Trophoblast cell (in vitro differentiated cells and primary cell): ENCODE measurements around the gene DAAM2.
A peak's percentile ranks its signal among the peaks of the same experiment; 100 is the strongest.

Experiments used
- DNase-seq, 2 donors: peaks; one replicate each; pipeline ENCODE4 v3.0.0-alpha.2; 2016
- H2AFZ ChIP-seq: 2 replicates; pipeline ENCODE4 v1.6.1; 2013; ENCODE audit warnings: low read length, moderate library complexity, mild to moderate bottlenecking; ENCODE audit not compliant: insufficient read depth, poor library complexity
- H2AK5ac ChIP-seq: 2 replicates; pipeline ENCODE4 v1.6.1; 2013; ENCODE audit warnings: mild to moderate bottlenecking, low read length
- H2BK120ac ChIP-seq: 2 replicates; pipeline ENCODE4 v1.6.1; 2013; ENCODE audit warnings: low read length, mild to moderate bottlenecking, moderate library complexity; ENCODE audit not compliant: insufficient read depth, poor library complexity
- H2BK12ac ChIP-seq: 2 replicates; pipeline ENCODE4 v1.6.1; 2013; ENCODE audit warnings: mild to moderate bottlenecking, low read length, moderate library complexity
- H2BK5ac ChIP-seq: 2 replicates; pipeline ENCODE4 v1.6.1; 2013; ENCODE audit warnings: low read length, low read depth, moderate library complexity, mild to moderate bottlenecking; ENCODE audit not compliant: poor library complexity
- H3K14ac ChIP-seq: 2 replicates; pipeline ENCODE4 v1.6.1; 2013; ENCODE audit warnings: mild to moderate bottlenecking, low read length
- H3K18ac ChIP-seq: 2 replicates; pipeline ENCODE4 v1.6.1; 2013; ENCODE audit warnings: mild to moderate bottlenecking, low read length
- H3K23ac ChIP-seq: 2 replicates; pipeline ENCODE4 v1.6.1; 2013; ENCODE audit warnings: low read length
- H3K27ac ChIP-seq: 2 replicates; pipeline ENCODE4 v1.5.1; 2013; ENCODE audit warnings: low read depth, mild to moderate bottlenecking, inconsistent platforms, low read length, moderate library complexity
- H3K27me3 ChIP-seq: 2 replicates; pipeline ENCODE4 v1.6.1; 2013; ENCODE audit warnings: inconsistent platforms, mild to moderate bottlenecking, low read length, moderate library complexity; ENCODE audit not compliant: insufficient read depth
- H3K36me3 ChIP-seq, 2 experiments: 1 replicate in 1 of 2; 2 replicates in 1 of 2; pipeline ENCODE4 v1.6.1; 2013; ENCODE audit warnings: low read length in 2 of 2, mild to moderate bottlenecking in 2 of 2, moderate library complexity in 1 of 2; ENCODE audit not compliant: insufficient read depth in 2 of 2, control insufficient read depth in 1 of 2
- H3K4ac ChIP-seq: 2 replicates; pipeline ENCODE4 v1.6.1; 2013; ENCODE audit warnings: low read depth, mild to moderate bottlenecking, low read length, moderate library complexity
- H3K4me1 ChIP-seq, 2 experiments: 1 replicate in 1 of 2; 2 replicates in 1 of 2; pipeline ENCODE4 v1.6.1; 2013; ENCODE audit warnings: low read length in 2 of 2, mild to moderate bottlenecking in 2 of 2, moderate library complexity in 1 of 2; ENCODE audit not compliant: insufficient read depth in 2 of 2, control insufficient read depth in 1 of 2
- H3K4me2 ChIP-seq: 2 replicates; pipeline ENCODE4 v1.6.1; 2013; ENCODE audit warnings: inconsistent platforms, mild to moderate bottlenecking, low read length, moderate library complexity
- H3K4me3 ChIP-seq: 2 replicates; pipeline ENCODE4 v1.5.1; 2013; ENCODE audit warnings: mild to moderate bottlenecking, low read depth, low read length, inconsistent platforms
- H3K79me1 ChIP-seq: one replicate; pipeline ENCODE4 v1.6.1; 2013; ENCODE audit warnings: low read length
- H3K79me2 ChIP-seq: 2 replicates; pipeline ENCODE4 v1.6.1; 2013; ENCODE audit warnings: low read length, mild to moderate bottlenecking; ENCODE audit not compliant: control insufficient read depth, insufficient read depth, poor library complexity
- H3K9ac ChIP-seq: 2 replicates; pipeline ENCODE4 v1.6.1; 2013; ENCODE audit warnings: mild to moderate bottlenecking, low read length
- H3K9me3 ChIP-seq: 2 replicates; pipeline ENCODE4 v1.6.1; 2013; ENCODE audit warnings: low read depth, mild to moderate bottlenecking, control low read depth, inconsistent platforms, low read length; ENCODE audit not compliant: insufficient read depth
- H4K12ac ChIP-seq: 2 replicates; pipeline ENCODE4 v1.6.1; 2013; ENCODE audit warnings: low read depth, mild to moderate bottlenecking, low read length, moderate library complexity
- H4K8ac ChIP-seq: 2 replicates; pipeline ENCODE4 v1.6.1; 2013; ENCODE audit warnings: low read depth, mild to moderate bottlenecking, low read length, moderate library complexity
- H4K91ac ChIP-seq: one replicate; pipeline ENCODE4 v1.6.1; 2013; ENCODE audit warnings: low read depth, mild to moderate bottlenecking, low read length, moderate library complexity
- WGBS: extraction: QIAGEN DNeasy Blood & Tissue Kit; methylation state at CpG from one replicate; pipeline ENCODE4 v1.1.7; 2013; ENCODE audit warnings: missing lambda C conversion rate; ENCODE audit not compliant: insufficient read length, insufficient coverage; ENCODE audit errors: extremely low coverage; 5-methylcytosine and 5-hydroxymethylcytosine counted together

Gene DAAM2

GRCh38 chr6:39787322-39787721 is 4.9 kb upstream of the DAAM2 start:
- Histone ChIP-seq H3K9me3 (no peaks in the 10 kb centered on the region), H2BK120ac (no peak overlapping the region), H4K8ac (no peak overlapping the region), H3K23ac (no peak overlapping the region), H3K9ac (no peak overlapping the region), H3K27ac (no peak overlapping the region), H2AK5ac (no peak overlapping the region), H4K12ac (no peak overlapping the region), H4K91ac (no peak overlapping the region), H3K27me3 (peaks cover 1% of the 10 kb centered on the region), H3K4me1 (peaks cover 0 to 3% of the 10 kb centered on the region in 2 experiments), H2BK5ac (no peak overlapping the region), H2BK12ac (no peak overlapping the region), H3K79me1 (peaks cover 5% of the 10 kb centered on the region), H3K4ac (no peak overlapping the region), H3K18ac (no peak overlapping the region), H3K4me3 (no peak overlapping the region), H3K79me2 (peaks cover 1% of the 10 kb centered on the region), H3K14ac (no peak overlapping the region), H2AFZ (no peak overlapping the region), H3K36me3 (no peaks in the 10 kb centered on the region), H3K4me2 (no peak overlapping the region)
- WGBS, result no CpG with 5 or more reads among the region's 8 CpGs
- DNase-seq, result no peak

GRCh38 chr6:39790772-39791171 is 1.4 kb upstream of the DAAM2 start:
- no CpG with 5 or more reads among the region's 5 CpGs for WGBS
- Histone ChIP-seq H4K91ac (no peak overlapping the region), H3K14ac (no peak overlapping the region), H3K23ac (no peak overlapping the region), H2AK5ac (no peak overlapping the region), H3K4me1 (peaks cover 3 to 13% of the 10 kb centered on the region in 2 experiments), H3K4ac (no peak overlapping the region), H2BK12ac (no peak overlapping the region), H2BK5ac (no peak overlapping the region), H3K27ac (no peak overlapping the region), H3K27me3 (peaks cover 2% of the 10 kb centered on the region), H2AFZ (no peak overlapping the region), H4K8ac (no peak overlapping the region), H2BK120ac (no peak overlapping the region), H3K36me3 (no peaks in the 10 kb centered on the region), H3K18ac (no peak overlapping the region), H3K79me2 (peaks cover 2% of the 10 kb centered on the region), H3K4me2 (no peak overlapping the region), H3K9ac (no peak overlapping the region), H3K9me3 (peaks cover 2% of the 10 kb centered on the region), H3K4me3 (no peak overlapping the region), H4K12ac (no peak overlapping the region), H3K79me1 (peaks cover 7% of the 10 kb centered on the region)
- DNase-seq, result peak in 1 of 2 donors; percentile 11

GRCh38 chr6:39791311-39791710 is 865 bp upstream of the DAAM2 start:
- Histone ChIP-seq H3K4me1 (peaks cover 3 to 13% of the 10 kb centered on the region in 2 experiments), H3K79me1 (peaks cover 7% of the 10 kb centered on the region), H3K4me2 (no peak overlapping the region), H2BK120ac (no peak overlapping the region), H3K9me3 (peaks cover 2% of the 10 kb centered on the region), H3K4me3 (no peak overlapping the region), H2AFZ (no peak overlapping the region), H3K27me3 (peaks cover 2% of the 10 kb centered on the region), H3K14ac (no peak overlapping the region), H3K23ac (no peak overlapping the region), H4K12ac (no peak overlapping the region), H3K4ac (no peak overlapping the region), H3K9ac (no peak overlapping the region), H3K36me3 (no peaks in the 10 kb centered on the region), H3K18ac (no peak overlapping the region), H4K8ac (no peak overlapping the region), H2BK12ac (no peak overlapping the region), H2BK5ac (no peak overlapping the region), H3K79me2 (peaks cover 2% of the 10 kb centered on the region), H3K27ac (no peak overlapping the region), H2AK5ac (no peak overlapping the region), H4K91ac (no peak overlapping the region)
- no peak for DNase-seq
- no CpG with 5 or more reads among the region's 1 CpG for WGBS

GRCh38 chr6:39792540-39793450 is 619 bp downstream of the DAAM2 start:
- H2BK12ac ChIP-seq, result no peak overlapping the region
- H3K79me1 ChIP-seq, result peaks cover 7% of the 10 kb centered on the region
- peaks cover 3 to 13% of the 10 kb centered on the region in 2 experiments for H3K4me1 ChIP-seq
- no peak overlapping the region for H3K18ac ChIP-seq
- H3K9me3 ChIP-seq, result peaks cover 2% of the 10 kb centered on the region
- H3K27me3 ChIP-seq, result peaks cover 2% of the 10 kb centered on the region
- peak overlapping the region; percentile 85 for H3K9ac ChIP-seq
- H4K91ac ChIP-seq, result peak overlapping the region; percentile 81
- H2BK120ac ChIP-seq, result peak overlapping the region; percentile 92
- no CpG with 5 or more reads among the region's 29 CpGs for WGBS
- DNase-seq, result no peak
- H4K8ac ChIP-seq, result peak overlapping the region; percentile 91
- peak overlapping the region; percentile 61 for H2AFZ ChIP-seq
- H3K27ac ChIP-seq, result no peak overlapping the region
- H3K4me2 ChIP-seq, result peak overlapping the region; percentile 80
- no peaks in the 10 kb centered on the region for H3K36me3 ChIP-seq
- no peak overlapping the region for H3K23ac ChIP-seq
- peak overlapping the region; percentile 21 for H2BK5ac ChIP-seq
- H3K14ac ChIP-seq, result peak overlapping the region; percentile 77
- peak overlapping the region; percentile 78 for H3K4me3 ChIP-seq
- peak overlapping the region; percentile 54 for H4K12ac ChIP-seq
- no peak overlapping the region for H3K4ac ChIP-seq
- peaks cover 2% of the 10 kb centered on the region for H3K79me2 ChIP-seq
- peak overlapping the region; percentile 8 for H2AK5ac ChIP-seq
